ENCODE data around the gene PIK3R2.

DNA sequence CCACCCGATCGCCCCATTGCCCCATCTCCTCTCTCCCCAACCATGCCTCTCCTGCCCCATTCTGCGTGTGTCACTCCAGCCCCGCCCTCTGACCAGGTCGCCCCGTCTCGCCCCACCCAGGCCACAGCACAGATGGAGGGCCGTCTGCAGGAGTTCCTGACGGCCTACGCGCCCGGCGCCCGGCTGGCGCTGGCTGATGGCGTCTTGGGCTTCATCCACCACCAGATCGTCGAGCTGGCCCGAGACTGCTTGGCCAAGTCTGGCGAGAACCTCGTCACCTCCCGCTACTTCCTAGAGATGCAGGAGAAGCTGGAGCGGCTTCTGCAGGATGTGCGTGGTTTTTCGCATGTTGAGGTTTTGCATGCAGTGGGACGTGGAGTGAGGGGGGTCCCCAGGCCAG, 29.1 kb upstream of the PIK3R2 start:
- TF ChIP-seq GATA3 (IDR thresholded peaks at IDR 0.05; ENCODE audit: low read depth, low read length) (no peak), GATA2 (IDR thresholded peaks at IDR 0.05; ENCODE audit: low read depth, low read length) (no peak)
